IMR-90 (cell line): ENCODE results near the gene TDRD12. TPM values are rescaled to one million over a fixed set of nuclear protein-coding genes. Genes with fewer than 3 reads are reported as not detected.

Experiments
- ATAC-seq: fragments of 200-7000 bp; cut with Tn5 transposase; 2 replicates; pipeline ENCODE4 v1.9.1; 2020; ENCODE audit warnings: low read depth, mild to moderate bottlenecking, moderate library complexity
- BruUV-seq: library from RNA; stranded (reverse); fragments of 400-500 nt; replicated peaks from 2 replicates; lab custom pipeline; 2021; lab: Mats Ljungman, UMichigan
- CTCF ChIA-PET: fragments of 300-600 bp; formaldehyde crosslinking; extraction: SDS; loops from one replicate; lab custom pipeline; 2021; ENCODE audit warnings: antibody characterized with exemption; lab: Yijun Ruan, JAX
- POLR2A ChIA-PET: fragments of 300-600 bp; sonication (Branson Sonifier 250); formaldehyde crosslinking; loops from one replicate; lab custom pipeline; 2022; ENCODE audit warnings: antibody characterized with exemption; ENCODE audit not compliant: unreplicated experiment; lab: Charles Lee
- DNase-seq: peaks from one replicate; pipeline ENCODE4 v3.0.0; 2013
- H2AFZ ChIP-seq: replicated peaks from 2 replicates; pipeline ENCODE3; 2013; ENCODE audit warnings: low read length, mild to moderate bottlenecking; ENCODE audit not compliant: poor library complexity
- H2AK5ac ChIP-seq: 2 replicates; pipeline ENCODE4 v1.6.1; 2013; ENCODE audit warnings: low read depth, low read length, inconsistent platforms
- H2AK9ac ChIP-seq: replicated peaks from 2 replicates; pipeline ENCODE3; 2013; ENCODE audit warnings: mild to moderate bottlenecking, low read depth, low read length, moderate library complexity; ENCODE audit not compliant: poor library complexity
- H2BK120ac ChIP-seq: 2 replicates; pipeline ENCODE4 v1.6.1; 2013; ENCODE audit warnings: low read depth, low read length, inconsistent platforms
- H2BK15ac ChIP-seq: 3 replicates; pipeline ENCODE4 v1.6.1; 2013; ENCODE audit warnings: low read depth, low read length, inconsistent platforms
- H2BK20ac ChIP-seq: 2 replicates; pipeline ENCODE4 v1.6.1; 2013; ENCODE audit warnings: low read depth, mild to moderate bottlenecking, inconsistent platforms, low read length, moderate library complexity
- H2BK5ac ChIP-seq: 2 replicates; pipeline ENCODE4 v1.6.1; 2013; ENCODE audit warnings: mild to moderate bottlenecking, low read depth, low read length, inconsistent platforms; ENCODE audit not compliant: poor library complexity, severe bottlenecking
- H3K14ac ChIP-seq: replicated peaks from 2 replicates; pipeline ENCODE4 v1.6.1; 2013; ENCODE audit warnings: low read depth, low read length, inconsistent platforms
- H3K18ac ChIP-seq: 2 replicates; pipeline ENCODE4 v1.6.1; 2013; ENCODE audit warnings: low read depth, low read length, control low read depth
- H3K23ac ChIP-seq: 2 replicates; pipeline ENCODE4 v1.6.1; 2013; ENCODE audit warnings: low read depth, low read length, inconsistent platforms
- H3K27ac ChIP-seq: 2 replicates; pipeline ENCODE4 v1.5.1; 2013; ENCODE audit warnings: mild to moderate bottlenecking, control low read depth, low read length; ENCODE audit not compliant: insufficient read depth
- H3K27me3 ChIP-seq: 2 replicates; pipeline ENCODE4 v1.6.1; 2013; ENCODE audit warnings: low read length; ENCODE audit not compliant: control insufficient read depth, insufficient read depth
- H3K36me3 ChIP-seq: 2 replicates; pipeline ENCODE4 v1.6.1; 2013; ENCODE audit warnings: low read length, mixed read lengths; ENCODE audit not compliant: control insufficient read depth, insufficient read depth
- H3K4ac ChIP-seq: 2 replicates; pipeline ENCODE4 v1.6.1; 2013; ENCODE audit warnings: low read depth, low read length, inconsistent platforms
- H3K4me1 ChIP-seq: 2 replicates; pipeline ENCODE4 v1.6.1; 2013; ENCODE audit warnings: low read length, mixed read lengths; ENCODE audit not compliant: control insufficient read depth, insufficient read depth
- H3K4me2 ChIP-seq: 2 replicates; pipeline ENCODE4 v1.6.1; 2013; ENCODE audit warnings: low read depth, mild to moderate bottlenecking, control low read depth, low read length, moderate library complexity
- H3K4me3 ChIP-seq: 2 replicates; pipeline ENCODE4 v1.5.1; 2013; ENCODE audit warnings: low read depth, mild to moderate bottlenecking, control low read depth, low read length, moderate library complexity; ENCODE audit not compliant: insufficient read depth
- H3K56ac ChIP-seq: 2 replicates; pipeline ENCODE4 v1.6.1; 2013; ENCODE audit warnings: low read length, inconsistent platforms; ENCODE audit not compliant: insufficient read depth; ENCODE audit errors: extremely low read depth
- H3K79me1 ChIP-seq, 2 experiments: 2 replicates each; pipeline ENCODE4 v1.6.1; 2013; ENCODE audit warnings: low read length in 2 of 2, inconsistent platforms in 1 of 2, low read depth in 1 of 2
- H3K9ac ChIP-seq: 2 replicates; pipeline ENCODE4 v1.6.1; 2013; ENCODE audit warnings: low read depth, low read length, control low read depth
- H3K9me1 ChIP-seq: 2 replicates; pipeline ENCODE4 v1.6.1; 2013; ENCODE audit warnings: low read length, inconsistent platforms; ENCODE audit not compliant: insufficient read depth
- H3K9me3 ChIP-seq: 2 replicates; pipeline ENCODE4 v1.6.1; 2013; ENCODE audit warnings: low read length; ENCODE audit not compliant: control insufficient read depth, insufficient read depth
- H4K20me1 ChIP-seq: 2 replicates; pipeline ENCODE4 v1.6.1; 2013; ENCODE audit warnings: low read length, inconsistent platforms; ENCODE audit not compliant: insufficient read depth
- H4K5ac ChIP-seq: 2 replicates; pipeline ENCODE4 v1.6.1; 2013; ENCODE audit warnings: mild to moderate bottlenecking, low read depth, low read length, control low read depth
- H4K8ac ChIP-seq, 2 experiments: 2 replicates each; pipeline ENCODE4 v1.6.1; 2013; ENCODE audit warnings: low read depth in 2 of 2, low read length in 2 of 2, control low read depth in 1 of 2, inconsistent platforms in 1 of 2
- H4K91ac ChIP-seq: 2 replicates; pipeline ENCODE4 v1.6.1; 2013; ENCODE audit warnings: low read depth, low read length, inconsistent platforms; ENCODE audit not compliant: insufficient read depth
- BHLHE40 ChIP-seq: fragments of 150-350 bp; IDR thresholded peaks from 2 replicates; pipeline ENCODE4 v1.6.1; 2016; ENCODE audit warnings: mild to moderate bottlenecking, low read depth, low read length
- CEBPB ChIP-seq: IDR thresholded peaks from 2 replicates; pipeline ENCODE4 v1.6.1; 2012; ENCODE audit warnings: low read depth, low read length, improper control_type of control experiment
- CHD1 ChIP-seq: IDR thresholded peaks from 2 replicates; pipeline ENCODE4 v1.6.1; 2012; ENCODE audit warnings: low read depth, low read length, improper control_type of control experiment
- ELK1 ChIP-seq: fragments of 150-350 bp; IDR thresholded peaks from 2 replicates; pipeline ENCODE4 v1.6.1; 2016; ENCODE audit warnings: low read depth, mild to moderate bottlenecking, low read length, moderate library complexity, borderline replicate concordance
- MAZ ChIP-seq: IDR thresholded peaks from 2 replicates; pipeline ENCODE4 v1.6.1; 2012; ENCODE audit warnings: low read depth, mild to moderate bottlenecking, low read length, improper control_type of control experiment, moderate library complexity, borderline replicate concordance
- MXI1 ChIP-seq: IDR thresholded peaks from 2 replicates; pipeline ENCODE4 v1.6.1; 2012; ENCODE audit warnings: low read depth, mild to moderate bottlenecking, low read length, moderate library complexity, borderline replicate concordance
- NFE2L2 ChIP-seq: fragments of 150-350 bp; IDR thresholded peaks from 2 replicates; pipeline ENCODE4 v1.6.1; 2016; ENCODE audit warnings: low read depth, mild to moderate bottlenecking, low read length
- POLR2A ChIP-seq: IDR thresholded peaks from 2 replicates; pipeline ENCODE4 v1.6.1; 2012; ENCODE audit warnings: mild to moderate bottlenecking, low read depth, low read length
- RAD21 ChIP-seq: IDR thresholded peaks from 2 replicates; pipeline ENCODE4 v1.6.1; 2012; ENCODE audit warnings: low read length, improper control_type of control experiment
- RFX5 ChIP-seq: IDR thresholded peaks from 2 replicates; pipeline ENCODE4 v1.8.0; 2012; ENCODE audit warnings: low read depth, mild to moderate bottlenecking, low read length, moderate library complexity
- USF2 ChIP-seq: fragments of 150-350 bp; IDR thresholded peaks from 2 replicates; pipeline ENCODE4 v1.6.1; 2017; ENCODE audit warnings: mild to moderate bottlenecking, antibody characterized with exemption, low read length, low read depth
- WGBS, 2 experiments: methylation state at CpG; one replicate each; pipeline versions ENCODE4 v1.1.5 to v1.1.7; 2013; ENCODE audit warnings: missing lambda C conversion rate in 2 of 2; ENCODE audit not compliant: insufficient read length in 1 of 2; ENCODE audit errors: extremely low coverage in 2 of 2; 5-methylcytosine and 5-hydroxymethylcytosine counted together
- dilution Hi-C: fragments of 300-500 bp; cut with HindIII; formaldehyde crosslinking; loops from one replicate; pipeline ENCODE4 v1.14.3; 2018; ENCODE audit warnings: low sequenced_read_pairs; ENCODE audit not compliant: unreplicated experiment
- in situ Hi-C: fragments of 300-500 bp; cut with MboI; formaldehyde crosslinking; loops from 3 replicates; pipeline ENCODE4 v1.14.3; 2019; ENCODE audit warnings: low sequenced_read_pairs, inconsistent platforms, mixed read lengths
- intact Hi-C: fragments of 100-400 bp; cut with micrococcal nuclease; formaldehyde crosslinking; loops from 2 replicates; pipeline ENCODE4 v1.10.0; 2022
- polyA plus RNA-seq, 3 experiments: library from polyadenylated mRNA; depleted of rRNA; stranded (reverse); fragments of >200 nt; gene quantifications; 2 replicates each; pipeline ENCODE4 v1.2.3, GENCODE V29; 2012; ENCODE audit warnings: low replicate concordance in 1 of 3
- total RNA-seq: library from RNA; depleted of rRNA; stranded (reverse); fragments of >200 nt; gene quantifications from 2 replicates; pipeline ENCODE4 v1.2.3, GENCODE V29; 2012
- TF ChIP-seq, protein P1 (sequence below): conservative IDR thresholded peaks from 2 replicates; pipeline ENCODE4 v1.5.1; 2012; ENCODE audit warnings: mild to moderate bottlenecking, low read depth, low read length, improper control_type of control experiment

Gene TDRD12
- total and polyA plus RNA-seq, 2 of the 4 experiments (the other 2 are of a cell fraction) = under 0.01 to 0.07 TPM

DNA sequence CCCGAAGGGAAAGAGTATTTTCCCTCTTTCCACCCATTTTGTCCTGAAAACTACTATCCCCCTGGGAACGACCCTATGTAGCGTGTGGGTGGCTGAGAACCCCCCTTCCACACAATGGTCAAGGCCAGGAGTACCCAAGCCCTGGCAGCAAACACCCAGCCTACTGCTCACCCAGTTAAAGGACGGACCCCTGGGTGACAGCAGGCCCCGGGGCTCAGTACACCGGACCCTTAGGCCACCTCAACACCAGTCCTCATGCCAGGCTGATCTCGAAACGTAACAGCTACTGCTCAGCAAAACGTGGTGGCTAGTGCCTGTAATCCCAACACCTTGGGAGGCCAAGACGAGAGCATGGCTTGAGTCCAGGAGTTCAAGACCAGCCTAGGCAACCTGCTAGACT lies 46.0 kb upstream of the TDRD12 start:
- POLR2A ChIA-PET = no interaction called here
- H3K36me3 ChIP-seq = no peaks in the 10 kb centered on the region
- no peaks in the 10 kb centered on the region for H3K9me3 ChIP-seq
- no peak overlapping the region for H4K8ac ChIP-seq
- no peak overlapping the region for H4K5ac ChIP-seq
- H3K27me3 ChIP-seq = peaks cover 24% of the 10 kb centered on the region
- no peak overlapping the region for H2AK5ac ChIP-seq
- H3K9me1 ChIP-seq = peaks cover 14% of the 10 kb centered on the region
- H3K27ac ChIP-seq = no peak overlapping the region
- H3K23ac ChIP-seq = peak overlapping the region; percentile 52; the same call in 1 of the 2 replicates
- intact Hi-C loops = loop anchor here (5.0 kb wide), 1 partner anchor 244 kb away; no protein-coding TSS in a partner anchor
- ATAC-seq (no peak), DNase-seq (no peak)
- dilution Hi-C loops = no loop called here
- CTCF ChIA-PET = interaction anchor here (0.6 kb wide), 2 partner anchors 32 to 53 kb away, joined by 4 to 6 read pairs; no protein-coding TSS in a partner anchor
- no peak overlapping the region for H4K91ac ChIP-seq
- no peak overlapping the region for H2BK15ac ChIP-seq
- H4K20me1 ChIP-seq = peaks cover 47% of the 10 kb centered on the region
- H3K79me1 ChIP-seq = peaks cover 32 to 52% of the 10 kb centered on the region in 2 experiments
- peak overlapping the region; percentile 33 for H2AK9ac ChIP-seq
- no peak overlapping the region for H3K9ac ChIP-seq
- H2BK120ac ChIP-seq = no peak overlapping the region
- H3K4me1 ChIP-seq = peaks cover 11% of the 10 kb centered on the region; the same call in 1 of the 2 replicates
- H3K56ac ChIP-seq = no peak overlapping the region
- H2AFZ ChIP-seq = no peak overlapping the region
- WGBS, 2 experiments = 97% methylated on average over 6 of the region's 10 CpGs; no CpG with 5 or more reads in 1 of the 2 experiments
- BruUV-seq = no TSS peak
- peak overlapping the region; percentile 12; the same call in 1 of the 2 replicates for H3K4me2 ChIP-seq
- no peak overlapping the region for H3K18ac ChIP-seq
- TF ChIP-seq, protein P1, sequence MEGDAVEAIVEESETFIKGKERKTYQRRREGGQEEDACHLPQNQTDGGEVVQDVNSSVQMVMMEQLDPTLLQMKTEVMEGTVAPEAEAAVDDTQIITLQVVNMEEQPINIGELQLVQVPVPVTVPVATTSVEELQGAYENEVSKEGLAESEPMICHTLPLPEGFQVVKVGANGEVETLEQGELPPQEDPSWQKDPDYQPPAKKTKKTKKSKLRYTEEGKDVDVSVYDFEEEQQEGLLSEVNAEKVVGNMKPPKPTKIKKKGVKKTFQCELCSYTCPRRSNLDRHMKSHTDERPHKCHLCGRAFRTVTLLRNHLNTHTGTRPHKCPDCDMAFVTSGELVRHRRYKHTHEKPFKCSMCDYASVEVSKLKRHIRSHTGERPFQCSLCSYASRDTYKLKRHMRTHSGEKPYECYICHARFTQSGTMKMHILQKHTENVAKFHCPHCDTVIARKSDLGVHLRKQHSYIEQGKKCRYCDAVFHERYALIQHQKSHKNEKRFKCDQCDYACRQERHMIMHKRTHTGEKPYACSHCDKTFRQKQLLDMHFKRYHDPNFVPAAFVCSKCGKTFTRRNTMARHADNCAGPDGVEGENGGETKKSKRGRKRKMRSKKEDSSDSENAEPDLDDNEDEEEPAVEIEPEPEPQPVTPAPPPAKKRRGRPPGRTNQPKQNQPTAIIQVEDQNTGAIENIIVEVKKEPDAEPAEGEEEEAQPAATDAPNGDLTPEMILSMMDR = no peak
- TF ChIP-seq BHLHE40 = no peak
- no peak for TF ChIP-seq RFX5
- no peak for TF ChIP-seq MXI1
- no peak for TF ChIP-seq MAZ
- no peak for TF ChIP-seq USF2
- TF ChIP-seq ELK1 = no peak
- TF ChIP-seq NFE2L2 = no peak
- TF ChIP-seq CEBPB = no peak
- TF ChIP-seq CHD1 = no peak
- no peak for TF ChIP-seq RAD21
- TF ChIP-seq POLR2A = no peak
- H2BK5ac ChIP-seq = no peak overlapping the region
- no peak overlapping the region for H3K4ac ChIP-seq
- H3K14ac ChIP-seq = no peak overlapping the region
- in situ Hi-C loops = no loop called here
- no peak overlapping the region for H3K4me3 ChIP-seq
- H2BK20ac ChIP-seq = no peak overlapping the region
